ENCODE results near the gene DHPS.
A peak's percentile ranks its signal among the peaks of the same experiment; 100 is the strongest.
"Not testable (repeated sequence)": the region's sequence is repeated elsewhere in the genome, so short reads cannot be mapped to it uniquely, and the experiment has no call there.

DHPS gene

GRCh38 chr19:12705169-12705568, 23.5 kb upstream of the DHPS start:
- no peak for DNase-seq

- DNase-seq, result no peak
Measured at GRCh38 chr19:12703046-12703445, 21.4 kb upstream of the DHPS start.

GRCh38 chr19:12701596-12702282, 20.1 kb upstream of the DHPS start:
- DNase-seq, result no peak

- no peak for DNase-seq
Measured at GRCh38 chr19:12698138-12698537, 16.5 kb upstream of the DHPS start.

GRCh38 chr19:12697425-12697824, 15.7 kb upstream of the DHPS start:
- DNase-seq, result not testable (repeated sequence)

GRCh38 chr19:12696366-12697335, 15.0 kb upstream of the DHPS start, which contains the start of gene FBXW9:
TSS of gene FBXW9 (minus strand) at chr19:12696631. CDS start at chr19:12696581, 50 bp downstream.
- DNase-seq, result peak; percentile 96 to 97 (median 96)

- DNase-seq, result no peak
Measured at GRCh38 chr19:12695997-12696365, 14.3 kb upstream of the DHPS start.

- DNase-seq, result no peak
Measured at GRCh38 chr19:12695514-12695913, 13.8 kb upstream of the DHPS start.

GRCh38 chr19:12695096-12695495, 13.4 kb upstream of the DHPS start:
- DNase-seq, result no peak

GRCh38 chr19:12694641-12695040, 13.0 kb upstream of the DHPS start:
- DNase-seq, result no peak

- no peak for DNase-seq
Measured at GRCh38 chr19:12692960-12693359, 11.3 kb upstream of the DHPS start.

GRCh38 chr19:12689581-12690216, 8.0 kb upstream of the DHPS start:
- DNase-seq, result no peak

- DNase-seq, result no peak
Measured at GRCh38 chr19:12689012-12689411, 7.3 kb upstream of the DHPS start.

GRCh38 chr19:12687496-12688196, 6.0 kb upstream of the DHPS start, which contains the start of gene GNG14:
TSS of gene GNG14 (plus strand) at chr19:12687998. CDS start at chr19:12688049, 51 bp downstream.
- no peak for DNase-seq

- no peak for DNase-seq
Measured at GRCh38 chr19:12685831-12686230, 4.2 kb upstream of the DHPS start.

GRCh38 chr19:12680034-12680433, 1.6 kb downstream of the DHPS start:
- DNase-seq, result no peak

- not testable (repeated sequence) for DNase-seq
Measured at GRCh38 chr19:12678039-12678438, 3.6 kb downstream of the DHPS start.

- DNase-seq, result no peak
Measured at GRCh38 chr19:12676928-12677327, 4.8 kb downstream of the DHPS start.

- DNase-seq, result peak; percentile 71 to 83 (median 81)
Measured at GRCh38 chr19:12676384-12676792, 5.3 kb downstream of the DHPS start.

GRCh38 chr19:12675940-12676339, 5.7 kb downstream of the DHPS start:
- no peak for DNase-seq

GRCh38 chr19:12675399-12675798, 6.3 kb downstream of the DHPS start:
- no peak for DNase-seq

- no peak for DNase-seq
Measured at GRCh38 chr19:12672744-12673143, 8.9 kb downstream of the DHPS start.

All from activated naive CD4-positive, alpha-beta T cell (primary cell).